ENCODE data around the gene NCR3LG1.

GRCh38 chr11:17353821-17354600 lies 2.4 kb downstream of the NCR3LG1 start:
- TF ChIP-seq CTCF (IDR thresholded peaks at IDR 0.05; ENCODE audit: borderline replicate concordance, extremely low read depth, low read length, poor library complexity, severe bottlenecking) = no peak
- TF ChIP-seq EZH2 (IDR thresholded peaks at IDR 0.05; ENCODE audit: borderline replicate concordance, low read depth, low read length, severe bottlenecking) = no peak

All from DND-41 (cell line).